Measurements from ENCODE around the gene DOC2B.

DNA sequence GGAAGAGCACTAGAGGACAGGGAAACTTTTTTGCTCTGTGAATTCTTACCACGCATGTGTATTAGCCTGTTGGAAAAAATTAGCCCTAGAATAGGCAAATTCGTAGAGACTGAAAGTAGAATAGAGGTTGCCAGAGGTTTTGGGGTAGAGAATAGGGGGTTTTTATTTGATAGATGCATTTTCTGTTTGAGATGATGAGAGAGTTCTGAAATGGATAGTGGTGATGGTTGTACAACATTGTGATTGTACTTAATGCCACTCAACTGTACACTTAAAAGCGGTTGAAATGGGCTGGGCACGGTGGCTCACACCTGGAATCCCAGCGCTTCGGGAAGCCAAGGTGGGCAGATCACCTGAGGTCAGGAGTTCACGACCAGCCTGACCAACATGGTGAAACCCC lies 8.0 kb upstream of the DOC2B start:
- TF ChIP-seq, protein P1, sequence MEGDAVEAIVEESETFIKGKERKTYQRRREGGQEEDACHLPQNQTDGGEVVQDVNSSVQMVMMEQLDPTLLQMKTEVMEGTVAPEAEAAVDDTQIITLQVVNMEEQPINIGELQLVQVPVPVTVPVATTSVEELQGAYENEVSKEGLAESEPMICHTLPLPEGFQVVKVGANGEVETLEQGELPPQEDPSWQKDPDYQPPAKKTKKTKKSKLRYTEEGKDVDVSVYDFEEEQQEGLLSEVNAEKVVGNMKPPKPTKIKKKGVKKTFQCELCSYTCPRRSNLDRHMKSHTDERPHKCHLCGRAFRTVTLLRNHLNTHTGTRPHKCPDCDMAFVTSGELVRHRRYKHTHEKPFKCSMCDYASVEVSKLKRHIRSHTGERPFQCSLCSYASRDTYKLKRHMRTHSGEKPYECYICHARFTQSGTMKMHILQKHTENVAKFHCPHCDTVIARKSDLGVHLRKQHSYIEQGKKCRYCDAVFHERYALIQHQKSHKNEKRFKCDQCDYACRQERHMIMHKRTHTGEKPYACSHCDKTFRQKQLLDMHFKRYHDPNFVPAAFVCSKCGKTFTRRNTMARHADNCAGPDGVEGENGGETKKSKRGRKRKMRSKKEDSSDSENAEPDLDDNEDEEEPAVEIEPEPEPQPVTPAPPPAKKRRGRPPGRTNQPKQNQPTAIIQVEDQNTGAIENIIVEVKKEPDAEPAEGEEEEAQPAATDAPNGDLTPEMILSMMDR (IDR thresholded peaks at IDR 0.05 in 8 of 11, conservative IDR thresholded peaks at IDR 0.05 in 3 of 11), result no peak
- no peak for TF ChIP-seq POLR2A (IDR thresholded peaks at IDR 0.05)
